HG03342 (cell line): ENCODE data around the gene LDAH.
"Not testable (repeated sequence)": the region's sequence is repeated elsewhere in the genome, so short reads cannot be mapped to it uniquely, and the experiment has no call there.

Experiments used
- ATAC-seq: cut with Tn5 transposase; IDR thresholded peaks from one replicate; pipeline ENCODE4 v1.9.1; 2021; ENCODE audit warnings: mild to moderate bottlenecking, moderate library complexity; ENCODE audit not compliant: unreplicated experiment

The LDAH gene

DNA sequence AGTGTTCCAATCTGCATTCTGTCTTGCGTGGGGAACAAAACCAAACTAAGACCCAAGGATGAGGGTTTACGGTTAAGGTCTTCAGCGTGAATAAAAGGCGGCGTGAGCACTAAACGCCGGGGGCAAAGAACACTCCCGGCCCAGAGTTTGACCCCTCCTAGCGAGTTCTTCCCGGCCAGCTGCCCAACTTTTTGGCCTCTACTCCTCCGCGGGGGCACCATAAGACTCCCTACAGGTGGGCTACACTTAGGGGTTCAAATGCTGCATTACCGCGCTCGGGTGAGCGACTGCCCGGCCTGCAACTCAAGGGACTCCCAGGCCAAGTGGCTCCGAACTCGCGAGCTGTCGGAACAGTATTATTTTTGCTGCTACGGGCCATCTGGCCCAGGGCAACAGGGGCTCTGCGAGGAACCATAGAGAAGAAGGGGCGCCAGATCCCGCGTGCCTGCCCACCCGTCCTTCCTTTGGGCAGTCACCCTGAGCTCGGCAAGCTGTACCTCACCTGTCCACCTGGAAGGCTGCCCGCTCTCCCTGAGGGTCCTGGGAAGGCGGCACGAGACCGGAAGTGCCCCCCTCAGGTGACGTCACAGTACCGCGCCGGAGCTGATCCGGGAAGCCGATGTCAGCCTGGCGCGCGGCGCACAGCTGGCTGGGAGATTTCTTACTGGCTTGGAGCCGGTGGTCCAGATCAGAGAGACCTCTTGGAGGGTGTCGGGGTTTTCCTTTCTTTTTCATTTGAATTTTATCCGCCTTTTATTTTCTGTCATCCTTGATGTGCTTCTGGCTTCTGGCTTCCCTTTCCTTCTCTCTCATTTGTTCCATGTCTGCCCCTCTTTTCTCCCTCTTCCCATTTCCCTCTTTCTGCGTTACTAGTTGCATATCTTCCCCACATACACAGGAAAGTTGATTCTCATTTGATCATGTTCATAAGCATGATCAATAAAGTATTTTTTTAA lies at the start of gene LDAH:
Gene LDAH (minus strand): TSS at position 567 of the 956 bp plus-strand sequence. CDS start 21,638 bp downstream, outside the sequence.
- ATAC-seq, result peak; percentile 91

GRCh38 chr2:20868377-20868776 lies 45.5 kb upstream of the LDAH start:
- ATAC-seq, result peak; percentile 100

DNA sequence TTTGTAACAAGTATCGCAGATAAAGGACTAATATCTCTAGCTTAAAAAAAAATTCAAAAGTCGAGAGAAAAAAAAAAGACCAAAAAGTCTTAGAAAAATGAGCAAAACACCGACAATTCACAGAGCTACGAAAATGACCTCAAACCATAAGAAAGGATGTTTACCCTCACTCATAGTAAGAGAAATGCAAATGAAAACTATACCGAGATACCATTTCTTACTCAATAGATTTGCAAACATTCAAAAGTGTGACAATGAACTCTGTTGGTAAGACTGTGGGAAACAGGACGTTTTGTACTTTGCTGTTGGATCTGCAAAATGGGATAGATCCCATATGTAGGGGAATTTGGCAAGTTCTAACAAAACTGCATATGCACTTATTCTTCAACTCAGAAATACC lies 39.9 kb upstream of the LDAH start:
- no peak for ATAC-seq

GRCh38 chr2:20855456-20855855 lies 32.6 kb upstream of the LDAH start:
- ATAC-seq, result no peak

DNA sequence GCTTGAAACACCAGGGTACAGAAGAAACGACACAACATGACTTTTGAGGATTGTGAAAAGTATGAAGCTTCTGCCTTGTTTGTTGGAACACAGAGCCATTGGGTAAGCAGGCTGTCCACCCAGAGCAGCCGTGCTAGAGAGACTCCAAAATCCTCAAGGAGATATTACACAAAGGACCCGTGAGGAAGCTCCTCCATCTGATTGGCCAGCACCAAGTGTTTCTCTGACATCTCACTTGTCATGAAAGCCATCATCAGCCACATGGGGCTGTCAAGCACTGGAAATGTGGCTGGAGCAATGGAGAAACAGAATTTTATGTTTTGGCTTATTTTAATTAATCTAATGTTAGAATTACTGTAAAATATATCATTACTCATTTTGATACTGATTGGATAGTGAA lies 29.8 kb upstream of the LDAH start:
- no peak for ATAC-seq

DNA sequence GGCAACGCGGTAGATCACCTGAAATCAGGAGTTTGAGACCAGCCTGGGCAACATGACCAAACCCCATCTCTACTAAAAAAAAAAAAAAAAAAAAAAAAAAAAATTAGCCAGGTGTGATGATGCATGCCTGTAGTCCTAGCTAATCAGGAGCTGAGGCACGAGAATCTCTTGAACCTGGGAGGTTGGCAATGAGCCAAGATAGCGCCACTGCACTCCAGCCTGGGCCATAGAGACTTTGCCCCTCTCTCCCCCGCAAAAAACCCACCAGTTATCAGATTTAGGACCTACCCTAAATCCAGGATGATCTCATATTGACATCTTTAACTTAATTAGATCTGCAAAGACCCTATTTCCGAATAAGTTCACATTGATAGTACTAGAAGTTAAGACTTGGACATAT lies 29.2 kb upstream of the LDAH start:
- no peak for ATAC-seq

GRCh38 chr2:20844246-20844645 lies 21.3 kb upstream of the LDAH start:
- no peak for ATAC-seq

GRCh38 chr2:20839052-20839451 lies 16.2 kb upstream of the LDAH start:
- ATAC-seq, result no peak

DNA sequence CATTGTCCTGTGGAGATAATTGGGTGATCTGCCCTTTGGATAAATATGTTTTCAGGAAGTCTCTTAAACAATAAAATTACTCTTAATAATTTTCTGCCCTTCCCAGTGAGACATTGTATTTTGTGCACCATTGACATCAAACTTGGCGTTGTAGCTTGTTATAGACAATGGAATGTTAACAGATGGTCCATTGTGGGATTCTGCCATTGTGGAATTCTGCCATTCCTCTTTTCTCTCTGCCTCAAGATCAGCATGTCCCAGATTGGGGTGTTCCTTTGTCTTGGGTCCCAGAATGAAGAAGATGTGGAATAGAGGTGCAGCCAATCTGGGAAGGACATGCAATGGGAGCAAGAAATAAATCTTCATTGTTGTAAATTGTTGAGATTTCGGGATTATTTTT lies 15.1 kb upstream of the LDAH start:
- ATAC-seq, result no peak

DNA sequence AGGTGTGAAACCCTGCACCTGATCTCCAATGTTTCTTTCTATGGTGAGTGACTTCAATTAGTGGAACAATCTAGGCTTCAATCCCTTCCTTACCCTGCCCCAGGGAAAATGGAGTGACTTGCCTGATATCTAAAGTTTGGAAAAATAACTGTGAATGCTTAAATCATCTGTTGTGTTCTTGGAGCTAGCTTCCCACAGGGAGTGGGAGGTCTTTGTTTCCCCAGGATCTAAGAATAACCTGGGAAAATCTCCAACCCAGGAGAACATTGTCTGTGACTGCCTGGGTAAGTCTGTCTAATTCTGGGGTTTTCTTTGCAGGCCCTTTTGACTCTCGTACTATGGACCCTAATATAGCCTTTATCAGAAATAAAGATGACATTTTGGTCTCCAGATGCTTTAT lies 13.6 kb upstream of the LDAH start:
- ATAC-seq, result no peak

- ATAC-seq, result no peak
Observed at GRCh38 chr2:20834331-20834730, 11.4 kb upstream of the LDAH start.

DNA sequence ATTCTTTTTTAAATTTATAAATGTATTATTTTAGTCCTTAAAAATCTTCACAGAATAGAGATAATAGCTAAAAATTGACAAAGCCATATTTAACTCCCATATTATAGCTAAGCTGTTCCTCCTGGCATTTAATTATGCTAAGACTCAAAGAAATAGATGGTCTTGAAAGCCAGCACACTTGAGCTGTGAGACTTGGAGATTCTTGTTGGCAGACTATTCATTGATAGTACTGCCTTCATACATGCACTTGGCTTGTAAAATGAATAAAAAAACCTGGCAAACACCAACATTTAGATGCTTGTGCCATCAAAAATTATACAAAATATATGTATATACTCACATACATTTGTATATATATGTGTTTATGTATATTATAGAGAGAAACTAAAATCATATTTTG lies 9.7 kb upstream of the LDAH start:
- ATAC-seq, result no peak

DNA sequence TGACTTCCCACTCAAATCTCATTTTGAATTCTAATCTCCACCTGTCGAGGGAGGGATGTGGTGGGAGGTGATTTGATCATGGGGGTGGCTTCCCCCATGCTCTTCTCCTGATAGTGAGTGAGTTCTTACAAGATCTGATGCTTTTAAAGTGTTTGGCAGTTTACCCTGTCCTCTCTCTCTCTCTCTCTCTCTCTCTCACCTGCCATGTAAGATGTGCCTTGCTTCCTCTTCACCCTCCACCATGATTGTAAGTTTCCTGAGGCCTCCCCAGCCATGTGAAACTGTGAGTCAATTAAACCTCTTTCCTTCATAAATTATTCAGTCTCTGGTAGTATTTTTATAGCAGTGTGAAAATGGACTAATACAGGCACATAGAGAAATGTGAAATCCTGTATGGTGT lies 7.0 kb upstream of the LDAH start:
- ATAC-seq, result no peak

DNA sequence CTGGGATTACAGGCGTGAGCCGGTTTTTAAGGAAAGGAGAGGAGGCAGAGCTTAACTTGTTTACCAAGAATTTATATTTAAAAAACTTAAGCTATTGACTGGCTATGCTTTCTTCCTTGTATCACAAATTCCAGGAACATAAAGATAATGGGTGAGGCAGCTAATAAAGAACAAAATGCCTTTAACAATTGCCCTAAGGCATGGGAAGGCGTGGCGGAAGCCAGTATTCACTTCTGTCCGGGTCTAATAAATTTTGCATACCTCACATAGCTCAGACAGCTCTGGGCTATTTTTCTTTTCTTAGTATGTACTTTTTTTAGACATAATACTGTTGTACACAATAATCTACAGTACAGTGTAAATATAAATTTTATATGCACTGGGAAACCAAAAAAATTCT lies 1.0 kb upstream of the LDAH start:
- no peak for ATAC-seq

- ATAC-seq, result no peak
Observed at GRCh38 chr2:20818820-20819219, 4.1 kb downstream of the LDAH start.

DNA sequence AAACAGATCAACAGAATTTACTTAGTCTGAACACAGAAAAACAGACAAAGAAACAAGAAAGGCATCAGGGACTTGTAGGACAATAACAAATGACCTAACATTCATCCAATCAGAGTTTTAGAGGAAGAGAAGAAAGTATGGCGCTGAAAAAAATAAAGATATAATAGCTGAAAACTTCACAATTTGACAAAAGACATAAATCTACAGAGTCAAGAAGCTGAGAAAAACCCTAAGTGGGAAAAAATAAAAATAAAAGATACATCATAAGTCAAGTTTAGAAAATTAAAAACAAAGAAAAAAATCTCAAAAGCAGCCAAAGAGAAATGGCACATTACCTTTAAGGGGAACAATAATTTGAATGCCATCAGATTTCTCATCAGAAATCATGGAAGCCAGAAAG lies 7.7 kb downstream of the LDAH start:
- ATAC-seq, result no peak

GRCh38 chr2:20812779-20813178 lies 10.1 kb downstream of the LDAH start:
- ATAC-seq, result no peak

DNA sequence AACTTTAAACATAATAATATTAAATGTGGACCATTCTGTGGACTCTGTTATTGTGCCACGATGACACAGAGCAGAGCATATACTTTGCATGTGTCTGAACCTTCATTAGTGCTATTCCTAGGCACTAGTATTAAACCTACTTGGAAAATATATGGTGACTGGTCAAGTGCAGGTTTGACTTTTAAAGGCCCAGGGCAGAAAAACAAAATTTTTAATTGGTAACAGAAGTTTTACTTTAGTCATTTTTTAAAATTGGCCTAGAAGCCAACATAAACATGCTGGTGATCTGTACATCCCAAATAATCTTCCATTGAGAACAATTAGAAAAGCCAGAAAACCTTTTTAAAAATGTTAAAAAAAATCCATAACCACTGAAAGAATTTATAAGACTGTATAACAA lies 16.6 kb downstream of the LDAH start:
- ATAC-seq, result no peak

DNA sequence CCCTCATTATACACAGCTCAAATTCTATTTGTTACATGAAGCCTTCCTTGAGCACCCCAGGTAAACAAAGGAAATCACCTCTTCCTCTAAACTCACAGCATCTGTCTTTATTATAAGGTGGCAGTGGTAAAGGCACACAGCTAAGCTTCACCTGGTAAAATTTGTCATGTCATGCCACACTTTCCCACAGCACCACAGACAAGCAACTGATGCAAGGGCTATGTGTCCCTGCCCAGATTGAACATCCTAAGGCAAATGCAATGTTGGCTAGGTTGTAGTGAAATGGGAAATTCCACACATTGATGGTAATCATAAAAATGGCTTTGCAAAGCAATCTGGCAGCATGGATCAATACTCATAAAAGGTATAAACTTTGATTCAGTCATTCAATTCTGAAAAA lies 18.9 kb downstream of the LDAH start:
- no peak for ATAC-seq

DNA sequence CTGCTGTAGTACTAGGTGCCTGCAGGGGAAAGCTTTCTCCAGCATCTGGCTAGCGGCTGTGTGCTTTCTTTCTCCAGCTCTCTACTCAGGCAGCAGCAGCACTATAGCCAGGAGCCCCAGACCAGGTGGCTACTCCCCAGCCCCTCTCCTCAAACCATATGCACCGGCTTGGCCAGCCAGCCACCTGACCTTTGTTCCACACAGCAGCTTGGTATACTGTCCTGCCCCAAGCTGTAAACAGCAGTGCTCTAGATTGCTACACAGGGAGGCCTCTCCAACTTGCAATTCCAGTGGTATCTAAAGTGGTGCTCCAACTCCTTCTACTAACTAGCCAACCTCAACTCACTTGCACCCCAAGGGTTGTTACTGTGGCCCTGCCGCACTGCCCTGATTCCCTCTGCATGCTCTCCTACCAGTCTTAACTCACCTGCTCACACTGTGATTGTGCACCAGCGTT lies 19.6 kb downstream of the LDAH start:
- no peak for ATAC-seq

DNA sequence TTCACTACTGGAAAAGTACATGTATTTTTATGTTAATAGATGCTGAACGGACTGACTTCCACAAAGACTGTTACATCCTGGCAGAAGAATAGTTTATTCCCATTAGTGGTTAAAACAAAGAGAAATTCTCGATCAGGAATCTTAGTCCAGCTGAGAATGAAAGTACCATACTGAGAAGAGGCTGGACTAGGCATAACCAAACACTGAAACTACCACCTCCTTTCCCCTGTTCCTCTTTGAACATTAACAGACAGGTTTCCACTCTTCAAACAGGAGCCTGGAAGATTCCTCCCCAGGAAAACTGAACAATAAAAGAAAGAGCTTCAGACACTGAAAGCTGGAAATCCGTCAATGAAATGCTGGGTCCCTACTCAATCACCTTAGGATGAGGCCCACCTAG lies 25.8 kb downstream of the LDAH start:
- ATAC-seq, result peak; percentile 47

DNA sequence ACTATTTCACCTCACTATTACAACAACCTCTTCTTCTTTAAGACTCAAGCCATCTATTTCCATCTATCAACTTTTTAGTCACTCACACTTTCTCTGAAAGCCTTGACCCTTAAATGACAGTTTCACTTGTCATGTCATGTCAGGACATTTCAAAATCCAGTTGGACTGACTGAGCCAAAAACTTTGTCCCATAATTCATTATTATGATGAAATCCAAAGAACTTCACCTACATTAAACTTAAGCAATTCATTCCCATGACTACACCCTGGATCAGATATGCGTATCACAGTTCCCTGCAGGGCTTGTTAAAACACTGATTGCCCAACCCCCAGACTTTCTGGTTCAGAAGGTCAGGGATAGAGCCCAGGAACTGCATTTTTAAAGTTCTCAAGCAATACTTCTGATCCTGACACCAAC lies 26.5 kb downstream of the LDAH start:
- peak; percentile 62 for ATAC-seq

GRCh38 chr2:20793944-20794343 lies 29.0 kb downstream of the LDAH start:
- not testable (repeated sequence) for ATAC-seq
